HT-29 (cell line): ENCODE results near the gene LANCL1. TPM values are rescaled to one million over a fixed set of nuclear protein-coding genes. Genes with fewer than 3 reads are reported as not detected.

Experiments
- DNase-seq: peaks from one replicate; pipeline ENCODE4 v3.0.0-alpha.2; 2015; ENCODE audit warnings: low spot score
- total RNA-seq: library from RNA; depleted of rRNA; stranded (reverse); fragments of >200 nt; shearing (Covaris generic); gene quantifications from 2 replicates; pipeline ENCODE4 v1.2.3, GENCODE V29; 2014; rRNA removed

The LANCL1 gene
- total RNA-seq, 1 experiment from 2014 or later = 5.4 TPM

DNA sequence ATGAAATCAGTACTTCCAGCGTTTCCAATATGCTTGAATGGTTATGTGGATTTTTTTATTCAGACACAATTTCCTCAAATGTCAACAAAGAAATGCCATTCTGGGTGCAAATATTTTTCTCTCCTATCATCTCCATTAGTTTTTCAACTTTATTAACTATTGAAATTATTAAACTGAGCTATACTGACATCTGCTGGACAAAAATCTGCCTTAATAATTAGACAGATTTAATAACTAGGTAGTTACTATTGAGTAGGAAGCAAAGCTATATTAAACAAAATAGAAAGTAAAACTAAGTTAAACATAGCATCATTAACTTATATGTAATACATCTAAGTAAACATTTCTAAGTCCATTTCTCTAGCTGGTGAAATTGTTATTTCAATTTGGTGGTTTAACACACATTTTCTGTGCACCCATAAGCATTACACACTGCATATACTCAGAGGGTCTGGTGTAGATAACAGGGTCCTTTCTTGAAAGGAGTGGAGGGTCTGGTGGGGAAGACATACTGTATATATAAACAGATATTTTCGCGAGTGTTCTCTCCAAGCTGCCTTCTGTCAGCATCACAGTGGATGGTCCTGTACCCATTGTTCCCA, 77.0 kb downstream of the LANCL1 start:
- DNase-seq = peak; percentile 71

DNA sequence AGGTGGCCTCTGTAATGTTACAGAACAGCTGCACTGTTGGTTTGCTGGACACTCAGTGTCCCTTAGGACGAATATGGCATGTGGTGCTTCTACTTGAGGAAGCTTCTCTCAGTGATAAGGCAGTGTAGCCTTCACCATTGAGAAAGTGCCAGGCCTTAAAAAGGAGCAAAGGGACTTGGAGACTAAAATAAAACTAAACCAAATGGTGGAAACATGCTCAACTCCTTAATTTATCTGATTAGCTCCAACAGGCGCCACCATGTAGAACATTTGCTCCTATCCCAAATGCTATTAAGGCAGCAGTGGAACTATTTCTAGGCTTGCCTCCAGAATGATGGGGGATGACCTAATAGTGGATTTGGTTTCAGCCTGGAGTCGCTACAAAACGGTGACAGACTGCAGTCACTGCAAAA, 84.1 kb downstream of the LANCL1 start:
- no peak for DNase-seq

DNA sequence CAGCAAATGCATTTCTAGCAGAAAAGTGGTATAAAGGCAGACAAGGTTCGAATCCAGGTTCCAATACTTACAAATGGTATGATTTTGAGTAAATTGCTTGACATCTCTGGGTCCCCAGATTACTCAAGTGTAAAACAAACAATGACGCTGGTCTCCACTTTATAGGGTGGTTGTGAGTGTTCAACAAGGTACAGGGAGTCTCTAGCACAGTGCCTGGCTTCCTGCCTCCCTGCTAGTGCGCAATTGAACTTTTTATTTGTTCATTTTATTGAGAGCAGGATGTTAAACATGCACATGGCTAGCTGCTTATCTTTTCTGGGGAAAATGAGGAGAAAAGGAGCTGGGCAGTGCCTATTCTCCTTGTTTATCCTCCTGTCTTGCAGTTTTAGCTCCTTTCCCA, 86.7 kb downstream of the LANCL1 start:
- DNase-seq = no peak

DNA sequence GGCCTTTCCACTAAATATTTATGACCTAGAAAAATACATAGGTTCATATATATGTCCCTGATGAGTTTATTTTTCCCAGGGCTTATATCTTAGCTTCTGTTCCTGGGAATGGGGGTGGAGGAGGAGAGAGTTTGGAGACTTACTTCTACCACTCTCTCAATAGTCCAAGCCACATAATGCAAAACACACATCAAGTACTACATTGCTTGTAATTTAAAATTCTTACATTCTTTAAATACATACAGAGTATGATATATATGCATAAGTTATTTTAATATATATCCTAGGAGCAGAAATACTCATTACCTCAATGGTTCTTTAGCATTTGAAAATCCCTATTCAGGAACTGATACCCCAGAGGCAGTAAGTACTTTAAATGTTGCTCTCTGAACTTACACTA, 88.4 kb downstream of the LANCL1 start:
- DNase-seq = no peak

DNA sequence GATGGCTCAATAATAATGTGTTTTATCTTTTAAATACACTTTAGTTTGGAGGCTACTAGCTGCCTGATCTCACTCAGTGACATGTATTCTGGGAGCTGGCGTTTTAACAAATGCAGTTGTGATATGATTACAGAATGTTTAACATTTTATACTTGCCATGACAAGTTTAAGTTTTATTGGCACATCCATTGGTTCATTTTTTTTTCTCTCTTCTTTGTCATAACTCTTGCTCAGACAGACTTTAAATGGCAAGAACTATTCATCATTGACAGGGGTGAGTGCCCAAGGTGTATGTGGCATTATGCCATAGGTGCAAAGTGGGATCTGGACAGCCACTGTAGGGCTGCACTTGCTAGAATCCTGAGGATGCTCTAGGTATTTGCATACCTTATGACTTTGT, 89.5 kb downstream of the LANCL1 start:
- no peak for DNase-seq

Other genes with a start within 250 kb of the LANCL1 start
- not detected in 2 replicates for gene MYL1, start 161.6 kb downstream of the LANCL1 start, total RNA-seq
- gene CPS1, start 79.8 kb upstream of the LANCL1 start, total RNA-seq = not detected in 2 replicates